ENCODE data around the gene COL12A1. TPM values are rescaled to one million over a fixed set of nuclear protein-coding genes. Genes with fewer than 3 reads are reported as not detected.

The COL12A1 gene
- total RNA-seq, 1 experiment from 2014 or later: 12.5 TPM

DNA sequence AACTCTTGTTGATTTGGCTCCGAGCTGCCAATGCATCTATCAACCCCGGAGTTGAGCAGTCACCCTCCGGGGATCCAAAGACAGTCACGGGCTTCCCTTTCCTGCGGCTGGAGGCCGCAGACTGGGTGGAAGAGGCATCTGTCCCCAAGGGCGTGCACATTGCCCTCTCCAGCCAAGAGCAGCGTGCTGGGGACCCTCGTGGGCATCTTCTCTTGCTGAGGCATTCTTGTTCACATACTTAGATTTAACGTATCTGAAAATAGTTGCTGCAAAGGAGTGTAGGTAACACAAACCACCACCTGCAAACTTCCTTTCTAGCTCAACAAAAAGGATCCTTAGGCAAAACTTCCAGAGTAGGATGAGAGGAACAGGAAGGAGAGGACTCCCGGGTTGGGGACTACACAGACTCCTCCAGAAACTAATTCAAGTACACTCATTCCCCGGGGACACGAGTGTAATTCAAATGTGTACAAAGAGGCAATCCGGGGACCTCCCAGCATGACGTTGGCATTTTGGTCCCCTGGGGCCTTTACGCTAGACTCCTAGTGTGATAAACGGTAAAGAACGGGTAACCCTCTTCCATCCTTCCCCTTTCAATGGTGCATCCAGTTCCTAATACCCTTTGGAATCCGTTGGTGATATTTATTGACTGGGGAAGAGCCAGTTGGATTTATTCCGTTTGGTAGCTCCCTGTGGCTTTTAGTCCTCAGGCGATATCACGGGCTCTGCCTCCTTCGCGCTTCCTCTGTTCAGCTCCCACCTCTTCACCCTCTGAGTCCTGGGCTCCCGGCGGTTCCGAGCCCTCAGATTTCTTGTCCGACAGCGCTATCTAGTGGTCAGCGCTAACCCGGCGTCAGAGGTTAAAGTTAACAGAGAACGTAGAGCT is 2.7 kb upstream of the COL12A1 start:
- intact Hi-C loops (cut with micrococcal nuclease; ENCODE audit: unreplicated experiment): loop anchor here (1.0 to 10.0 kb wide), 12 partner anchors 106 to 1534 kb away; no protein-coding TSS in a partner anchor
- Histone ChIP-seq H2AFZ (no peak overlapping the region), H3K4me1 (replicated peaks; ENCODE audit: insufficient read depth) (peaks cover 28% of the 10 kb centered on the region; the same call in 1 of the 2 replicates), H3K27ac (no peak overlapping the region), H3K9me2 (ENCODE audit: insufficient read depth) (no peaks in the 10 kb centered on the region), H3K9me3 (ENCODE audit: insufficient read depth, low read depth) (no peaks in the 10 kb centered on the region), H3K4me3 (no peak overlapping the region), H3F3A (ENCODE audit: insufficient read depth, low read depth) (peaks cover 8% of the 10 kb centered on the region; the same call in 1 of the 2 replicates), H3K27me3 (ENCODE audit: insufficient read depth, low read depth) (0 out of 2 replicates have a peak, but pooled peaks cover 4% of the 10 kb centered on the region), H3K36me3 (ENCODE audit: low read depth) (no peaks in the 10 kb centered on the region), H3K4me2 (peak overlapping the region; percentile 49), H3K79me2 (ENCODE audit: low read depth) (no peaks in the 10 kb centered on the region), H4K20me1 (ENCODE audit: insufficient read depth) (no peaks in the 10 kb centered on the region)
- peak; percentile 63 to 83 for DNase-seq
- ChIA-PET POLR2A (ENCODE audit: unreplicated experiment) (no interaction called here), CTCF (interaction anchor here (0.5 to 1.6 kb wide), 22 partner anchors 12 to 1627 kb away, joined by 3 to 19 read pairs (median 3); no protein-coding TSS in a partner anchor)
- no peak for TF ChIP-seq EZH2 (IDR thresholded peaks at IDR 0.05; ENCODE audit: low read depth)
- TF ChIP-seq, protein P1, sequence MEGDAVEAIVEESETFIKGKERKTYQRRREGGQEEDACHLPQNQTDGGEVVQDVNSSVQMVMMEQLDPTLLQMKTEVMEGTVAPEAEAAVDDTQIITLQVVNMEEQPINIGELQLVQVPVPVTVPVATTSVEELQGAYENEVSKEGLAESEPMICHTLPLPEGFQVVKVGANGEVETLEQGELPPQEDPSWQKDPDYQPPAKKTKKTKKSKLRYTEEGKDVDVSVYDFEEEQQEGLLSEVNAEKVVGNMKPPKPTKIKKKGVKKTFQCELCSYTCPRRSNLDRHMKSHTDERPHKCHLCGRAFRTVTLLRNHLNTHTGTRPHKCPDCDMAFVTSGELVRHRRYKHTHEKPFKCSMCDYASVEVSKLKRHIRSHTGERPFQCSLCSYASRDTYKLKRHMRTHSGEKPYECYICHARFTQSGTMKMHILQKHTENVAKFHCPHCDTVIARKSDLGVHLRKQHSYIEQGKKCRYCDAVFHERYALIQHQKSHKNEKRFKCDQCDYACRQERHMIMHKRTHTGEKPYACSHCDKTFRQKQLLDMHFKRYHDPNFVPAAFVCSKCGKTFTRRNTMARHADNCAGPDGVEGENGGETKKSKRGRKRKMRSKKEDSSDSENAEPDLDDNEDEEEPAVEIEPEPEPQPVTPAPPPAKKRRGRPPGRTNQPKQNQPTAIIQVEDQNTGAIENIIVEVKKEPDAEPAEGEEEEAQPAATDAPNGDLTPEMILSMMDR (conservative IDR thresholded peaks at IDR 0.05): peak; percentile 88
- BruUV-seq (replicated peaks): no TSS peak

- no peak overlapping the region for H3K27ac ChIP-seq
- no peak for DNase-seq
- H3K4me2 ChIP-seq: peak overlapping the region; percentile 93
- 0 out of 2 replicates have a peak, but pooled peaks cover 4% of the 10 kb centered on the region for H3K27me3 ChIP-seq (ENCODE audit: insufficient read depth, low read depth)
- H4K20me1 ChIP-seq (ENCODE audit: insufficient read depth): no peaks in the 10 kb centered on the region
- peaks cover 8% of the 10 kb centered on the region; the same call in 1 of the 2 replicates for H3F3A ChIP-seq (ENCODE audit: insufficient read depth, low read depth)
- no peak overlapping the region; the same call in 1 of the 2 replicates for H3K4me3 ChIP-seq
- H3K79me2 ChIP-seq (ENCODE audit: low read depth): no peaks in the 10 kb centered on the region
- POLR2A ChIA-PET (ENCODE audit: unreplicated experiment): interaction anchor here (0.7 kb wide), 1 partner anchor 324 kb away, joined by 3 read pairs; no protein-coding TSS in a partner anchor
- intact Hi-C loops (cut with micrococcal nuclease; ENCODE audit: unreplicated experiment): loop anchor here (5.0 to 10.0 kb wide), 8 partner anchors 104 to 1532 kb away; no protein-coding TSS in a partner anchor
- TF ChIP-seq EZH2 (IDR thresholded peaks at IDR 0.05; ENCODE audit: low read depth): no peak
- TF ChIP-seq, protein P1 (conservative IDR thresholded peaks at IDR 0.05): no peak
- H3K9me2 ChIP-seq (ENCODE audit: insufficient read depth): no peaks in the 10 kb centered on the region
- CTCF ChIA-PET: interaction anchor here (0.6 to 1.6 kb wide), 3 partner anchors 821 to 1468 kb away, joined by 3 to 7 read pairs (median 6); no protein-coding TSS in a partner anchor
- no peaks in the 10 kb centered on the region for H3K36me3 ChIP-seq (ENCODE audit: low read depth)
- H3K4me1 ChIP-seq (replicated peaks; ENCODE audit: insufficient read depth): peaks cover 21% of the 10 kb centered on the region; the same call in 1 of the 2 replicates
- H3K9me3 ChIP-seq (ENCODE audit: insufficient read depth, low read depth): no peaks in the 10 kb centered on the region
- peak overlapping the region; percentile 83; the same call in 1 of the 2 replicates for H2AFZ ChIP-seq
- no TSS peak for BruUV-seq (replicated peaks)
Observed at GRCh38 chr6:75206576-75207342, 906 bp upstream of the COL12A1 start.
